Measurements from ENCODE around the gene HAAO. TPM values are rescaled to one million over a fixed set of nuclear protein-coding genes. Genes with fewer than 3 reads are reported as not detected.

The HAAO gene
- total RNA-seq, 4 donors from 2014 or later = 1.9 to 29.4 (median 4.0) TPM; not detected in 1

GRCh38 chr2:42762823-42763804, 29.3 kb downstream of the HAAO start:
- WGBS, 2 donors (ENCODE audit: low coverage in 1 of 2) = 89 to 96% methylated on average over 4 to 45 of the region's 45 CpGs
- Histone ChIP-seq H3K27ac (no peak overlapping the region), H3K4me1 (no peaks in the 10 kb centered on the region), H3K27me3 (no peaks in the 10 kb centered on the region), H3K36me3 (no peaks in the 10 kb centered on the region), H3K4me3 (no peak overlapping the region), H3K9me3 (no peaks in the 10 kb centered on the region)
- DNase-seq = no peak
- TF ChIP-seq, protein P1, sequence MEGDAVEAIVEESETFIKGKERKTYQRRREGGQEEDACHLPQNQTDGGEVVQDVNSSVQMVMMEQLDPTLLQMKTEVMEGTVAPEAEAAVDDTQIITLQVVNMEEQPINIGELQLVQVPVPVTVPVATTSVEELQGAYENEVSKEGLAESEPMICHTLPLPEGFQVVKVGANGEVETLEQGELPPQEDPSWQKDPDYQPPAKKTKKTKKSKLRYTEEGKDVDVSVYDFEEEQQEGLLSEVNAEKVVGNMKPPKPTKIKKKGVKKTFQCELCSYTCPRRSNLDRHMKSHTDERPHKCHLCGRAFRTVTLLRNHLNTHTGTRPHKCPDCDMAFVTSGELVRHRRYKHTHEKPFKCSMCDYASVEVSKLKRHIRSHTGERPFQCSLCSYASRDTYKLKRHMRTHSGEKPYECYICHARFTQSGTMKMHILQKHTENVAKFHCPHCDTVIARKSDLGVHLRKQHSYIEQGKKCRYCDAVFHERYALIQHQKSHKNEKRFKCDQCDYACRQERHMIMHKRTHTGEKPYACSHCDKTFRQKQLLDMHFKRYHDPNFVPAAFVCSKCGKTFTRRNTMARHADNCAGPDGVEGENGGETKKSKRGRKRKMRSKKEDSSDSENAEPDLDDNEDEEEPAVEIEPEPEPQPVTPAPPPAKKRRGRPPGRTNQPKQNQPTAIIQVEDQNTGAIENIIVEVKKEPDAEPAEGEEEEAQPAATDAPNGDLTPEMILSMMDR (IDR thresholded peaks at IDR 0.05) = no peak
- TF ChIP-seq POLR2A (IDR thresholded peaks at IDR 0.05) = no peak
- TF ChIP-seq EP300 (IDR thresholded peaks at IDR 0.05; ENCODE audit: low read depth) = no peak
- TF ChIP-seq POLR2AphosphoS5 (IDR thresholded peaks at IDR 0.05) = no peak
- intact Hi-C loops (cut with DNase I; ENCODE audit: low total_unique reads) = no loop called here
- in situ Hi-C loops (cut with MboI; ENCODE audit: low pct_ligation_motif_present in 1 of 4, low pct_unique_long_range_greater_than_20kb in 1 of 4, low sequenced_read_pairs in 3 of 4) = no loop called here

DNA sequence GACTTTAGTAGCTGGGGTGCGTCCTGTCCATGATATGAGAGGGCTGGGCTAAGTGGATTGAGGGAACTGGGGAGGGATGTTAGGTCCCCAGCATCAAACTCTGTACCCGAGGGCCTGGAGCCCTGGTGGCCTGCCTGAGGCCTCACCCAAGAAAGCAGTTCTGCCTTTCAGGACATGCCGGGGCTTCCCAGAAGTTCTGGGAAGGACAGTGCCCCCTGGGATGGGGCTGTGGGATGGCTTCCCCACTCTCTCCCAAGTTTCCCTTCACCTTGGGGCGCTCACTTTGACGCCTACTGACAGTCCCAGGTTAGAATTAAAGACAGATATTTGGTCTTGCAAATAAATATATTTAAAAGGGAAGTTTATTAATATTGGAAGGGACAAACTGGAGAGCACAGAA, 30.2 kb downstream of the HAAO start:
- H3K4me3 ChIP-seq = no peak overlapping the region
- no peak overlapping the region for H3K27ac ChIP-seq
- H3K9me3 ChIP-seq = no peaks in the 10 kb centered on the region
- H3K27me3 ChIP-seq = no peaks in the 10 kb centered on the region
- DNase-seq = no peak
- H3K4me1 ChIP-seq = no peaks in the 10 kb centered on the region
- TF ChIP-seq EP300 (IDR thresholded peaks at IDR 0.05; ENCODE audit: low read depth) = no peak
- no peak for TF ChIP-seq POLR2A (IDR thresholded peaks at IDR 0.05)
- no peak for TF ChIP-seq POLR2AphosphoS5 (IDR thresholded peaks at IDR 0.05)
- TF ChIP-seq, protein P1 (IDR thresholded peaks at IDR 0.05) = no peak
- in situ Hi-C loops (cut with MboI; ENCODE audit: low pct_ligation_motif_present in 1 of 4, low pct_unique_long_range_greater_than_20kb in 1 of 4, low sequenced_read_pairs in 3 of 4) = no loop called here
- H3K36me3 ChIP-seq = no peaks in the 10 kb centered on the region
- intact Hi-C loops (cut with DNase I; ENCODE audit: low total_unique reads) = no loop called here
- 87 to 96% methylated on average over 3 to 5 of the region's 5 CpGs for WGBS, 2 donors (ENCODE audit: low coverage in 1 of 2)

DNA sequence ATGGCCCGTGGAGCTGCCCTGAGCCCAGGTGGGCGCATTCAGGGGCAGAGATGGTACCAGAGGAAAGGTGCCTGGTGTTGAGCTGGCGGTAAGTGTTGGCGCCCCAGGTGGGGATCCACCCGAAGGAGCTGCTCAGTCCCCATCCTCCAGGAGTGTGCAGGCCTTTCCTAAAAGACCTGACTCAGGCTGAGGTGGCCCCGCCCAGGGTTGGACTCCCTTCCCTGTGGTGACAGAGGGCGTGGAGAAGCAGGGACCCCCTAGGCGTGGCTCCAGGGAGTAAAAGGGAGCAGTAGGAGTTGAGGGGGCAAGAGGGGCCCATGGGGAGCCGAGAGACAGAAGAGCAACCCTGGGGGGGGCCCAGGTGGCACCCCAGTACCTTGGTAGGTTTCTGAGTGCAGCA, 30.8 kb downstream of the HAAO start:
- Histone ChIP-seq H3K4me3 (no peak overlapping the region), H3K4me1 (no peaks in the 10 kb centered on the region), H3K27me3 (no peaks in the 10 kb centered on the region), H3K9me3 (no peaks in the 10 kb centered on the region), H3K27ac (no peak overlapping the region), H3K36me3 (no peaks in the 10 kb centered on the region)
- intact Hi-C loops (cut with DNase I; ENCODE audit: low total_unique reads) = no loop called here
- WGBS, 2 donors (ENCODE audit: low coverage in 1 of 2) = 92% methylated on average over 9 of the region's 9 CpGs; no CpG with 5 or more reads in 1 of the 2 donors
- DNase-seq = no peak
- in situ Hi-C loops (cut with MboI; ENCODE audit: low pct_ligation_motif_present in 1 of 4, low pct_unique_long_range_greater_than_20kb in 1 of 4, low sequenced_read_pairs in 3 of 4) = no loop called here
- no peak for TF ChIP-seq POLR2A (IDR thresholded peaks at IDR 0.05)

- in situ Hi-C loops (cut with MboI; ENCODE audit: low pct_ligation_motif_present in 1 of 4, low pct_unique_long_range_greater_than_20kb in 1 of 4, low sequenced_read_pairs in 3 of 4) = no loop called here
- 90 to 92% methylated on average over 1 of the region's 1 CpG for whole genome bisulfite sequencing, 2 donors (ENCODE audit: low coverage in 1 of 2)
These were observed 33.6 kb downstream of the HAAO start for GRCh38 chr2:42758751-42759150.

More at GRCh38 chr2:42758751-42759150, 33.6 kb downstream of the HAAO start:
- no peaks in the 10 kb centered on the region for H3K36me3 ChIP-seq
- DNase-seq = no peak
- H3K27ac ChIP-seq = no peak overlapping the region
- H3K4me1 ChIP-seq = peaks cover 0 to 2% (median 0%) of the 10 kb centered on the region in 4 donors
- intact Hi-C loops (cut with DNase I; ENCODE audit: low total_unique reads) = no loop called here
- H3K9me3 ChIP-seq = no peaks in the 10 kb centered on the region
- H3K27me3 ChIP-seq = no peaks in the 10 kb centered on the region
- no peak overlapping the region for H3K4me3 ChIP-seq
- TF ChIP-seq, protein P1 (IDR thresholded peaks at IDR 0.05) = no peak
- TF ChIP-seq POLR2A (IDR thresholded peaks at IDR 0.05) (no peak), POLR2AphosphoS5 (IDR thresholded peaks at IDR 0.05) (no peak), EP300 (IDR thresholded peaks at IDR 0.05; ENCODE audit: low read depth) (no peak)

All from transverse colon (tissue), 4 donors.